Prostate gland (tissue), 2 donors: ENCODE measurements around the gene CUX1.

Experiments used
- CTCF ChIP-seq, 4 experiments: fragments of 200-600 bp in 2 of 4; fragments of 450-650 bp in 2 of 4; sonication (generic) in 2 of 4; IDR thresholded peaks; 1 replicate in 3 of 4; 2 replicates in 1 of 4; pipeline ENCODE4 v1.5.1; 2016 to 2019; ENCODE audit warnings: antibody characterized with exemption in 4 of 4, mild to moderate bottlenecking in 2 of 4, moderate library complexity in 2 of 4
- POLR2A ChIP-seq: fragments of 450-650 bp; IDR thresholded peaks from one replicate; pipeline ENCODE4 v1.6.1; 2016; ENCODE audit warnings: antibody characterized with exemption, mild to moderate bottlenecking
- POLR2AphosphoS5 ChIP-seq: sonication (generic); formaldehyde crosslinking; IDR thresholded peaks from one replicate; pipeline ENCODE4 v1.6.1; 2017; ENCODE audit warnings: antibody characterized with exemption

- TF ChIP-seq CTCF (IDR thresholded peaks at IDR 0.05) (no peak), POLR2A (no peak), POLR2AphosphoS5 (no peak)
Measured at GRCh38 chr7:101989101-101989500, 171.7 kb downstream of the CUX1 start.
